D721Med (cell line): Measurements from ENCODE around the gene GOLT1A.

Experiments
- DNase-seq: peaks from one replicate; pipeline ENCODE4 v3.0.0; 2011; ENCODE audit warnings: low spot score; ENCODE audit not compliant: insufficient read length
- FAIRE-seq: peaks from 2 replicates; lab custom pipeline; 2011; peaks lifted over from hg19 to GRCh38; lab: Jason Lieb, UNC
- TF ChIP-seq, protein P1 (sequence below): IDR thresholded peaks from 2 replicates; pipeline ENCODE4 v1.5.1; 2012; ENCODE audit warnings: mild to moderate bottlenecking, control low read depth; ENCODE audit not compliant: insufficient read depth; ENCODE audit errors: missing control alignments

Gene GOLT1A

DNA sequence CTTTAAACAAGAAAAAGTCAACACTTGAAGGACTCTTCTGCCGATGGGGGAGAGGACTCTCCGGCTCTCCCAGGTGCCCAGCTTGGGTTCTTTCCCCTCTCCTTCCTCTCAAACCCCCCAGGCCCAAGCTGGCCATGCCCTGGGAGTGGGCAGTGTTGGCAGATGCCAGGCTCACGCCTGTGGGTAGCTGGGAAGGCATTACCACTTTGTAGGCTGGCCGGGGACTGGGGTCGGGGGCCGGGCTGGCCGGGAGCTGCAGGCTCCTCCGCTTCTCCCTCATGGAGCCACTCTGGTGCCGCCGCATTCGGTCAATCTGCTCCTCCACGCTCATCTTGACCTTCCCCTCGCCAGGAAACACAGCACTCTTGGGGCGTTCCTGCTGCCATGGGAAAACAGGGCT, 16.4 kb upstream of the GOLT1A start:
- DNase-seq (no peak), FAIRE-seq (no peak)
- TF ChIP-seq, protein P1, sequence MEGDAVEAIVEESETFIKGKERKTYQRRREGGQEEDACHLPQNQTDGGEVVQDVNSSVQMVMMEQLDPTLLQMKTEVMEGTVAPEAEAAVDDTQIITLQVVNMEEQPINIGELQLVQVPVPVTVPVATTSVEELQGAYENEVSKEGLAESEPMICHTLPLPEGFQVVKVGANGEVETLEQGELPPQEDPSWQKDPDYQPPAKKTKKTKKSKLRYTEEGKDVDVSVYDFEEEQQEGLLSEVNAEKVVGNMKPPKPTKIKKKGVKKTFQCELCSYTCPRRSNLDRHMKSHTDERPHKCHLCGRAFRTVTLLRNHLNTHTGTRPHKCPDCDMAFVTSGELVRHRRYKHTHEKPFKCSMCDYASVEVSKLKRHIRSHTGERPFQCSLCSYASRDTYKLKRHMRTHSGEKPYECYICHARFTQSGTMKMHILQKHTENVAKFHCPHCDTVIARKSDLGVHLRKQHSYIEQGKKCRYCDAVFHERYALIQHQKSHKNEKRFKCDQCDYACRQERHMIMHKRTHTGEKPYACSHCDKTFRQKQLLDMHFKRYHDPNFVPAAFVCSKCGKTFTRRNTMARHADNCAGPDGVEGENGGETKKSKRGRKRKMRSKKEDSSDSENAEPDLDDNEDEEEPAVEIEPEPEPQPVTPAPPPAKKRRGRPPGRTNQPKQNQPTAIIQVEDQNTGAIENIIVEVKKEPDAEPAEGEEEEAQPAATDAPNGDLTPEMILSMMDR = no peak

DNA sequence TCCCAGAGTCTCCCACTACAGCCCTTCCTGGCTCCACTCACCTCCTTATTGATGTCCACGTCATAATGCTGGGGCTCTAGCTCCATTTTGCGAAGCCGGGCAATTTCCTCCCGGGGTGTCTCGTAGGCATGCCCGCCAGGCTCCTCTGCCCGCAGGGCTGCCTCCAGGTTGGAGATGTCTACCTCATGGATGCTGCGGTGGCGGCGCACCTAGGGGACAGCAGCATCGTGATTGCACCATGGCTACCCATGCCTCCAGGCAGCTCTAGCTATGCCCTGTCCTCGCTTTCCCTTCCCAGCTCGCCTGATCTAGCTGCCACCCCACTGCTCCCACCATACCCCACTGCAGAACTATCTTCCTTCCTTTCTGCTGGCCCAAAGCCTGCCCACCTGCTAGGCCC, 15.1 kb upstream of the GOLT1A start:
- no peak for DNase-seq
- FAIRE-seq = no peak
- TF ChIP-seq, protein P1 = no peak

DNA sequence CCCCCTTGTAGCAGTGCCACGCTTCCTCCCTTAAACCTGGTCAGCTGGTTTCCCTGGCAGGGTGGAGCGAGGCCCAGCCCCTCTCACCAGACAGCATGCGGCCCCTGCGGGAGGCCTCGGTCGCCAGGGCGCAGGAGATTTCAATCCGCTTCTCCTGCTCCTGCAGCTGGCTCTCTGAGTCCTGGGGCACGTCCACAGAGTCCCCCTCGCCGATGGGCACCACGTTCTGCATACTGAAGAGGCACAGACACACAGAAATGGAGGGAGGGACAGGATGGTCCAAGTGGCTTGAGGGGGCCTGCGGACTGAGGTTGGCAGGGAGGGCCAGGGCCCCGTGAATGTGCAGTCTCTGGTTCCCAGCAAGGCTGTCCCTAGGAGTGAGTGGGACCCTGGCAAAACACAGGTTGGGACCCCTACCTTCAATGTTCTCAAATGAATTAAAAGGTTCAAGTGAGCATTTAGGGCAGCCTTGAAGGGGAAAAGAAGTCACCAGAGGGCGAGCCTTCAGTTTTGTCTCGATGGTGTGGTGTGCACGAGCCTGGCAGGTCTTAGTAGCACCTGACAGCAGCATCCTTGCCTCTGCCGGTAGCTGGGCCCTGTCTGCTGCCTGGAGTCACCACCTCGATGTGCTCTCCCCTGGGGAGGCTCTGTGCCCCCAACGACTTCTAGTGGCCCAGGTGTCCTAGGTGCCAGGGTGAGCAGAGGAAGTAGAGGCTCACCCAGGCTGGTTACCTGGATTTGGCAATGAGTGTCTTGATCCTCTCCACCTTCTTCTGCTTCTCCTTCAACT, 14.4 kb upstream of the GOLT1A start:
- TF ChIP-seq, protein P1 = no peak
- DNase-seq (no peak), FAIRE-seq (no peak)

DNA sequence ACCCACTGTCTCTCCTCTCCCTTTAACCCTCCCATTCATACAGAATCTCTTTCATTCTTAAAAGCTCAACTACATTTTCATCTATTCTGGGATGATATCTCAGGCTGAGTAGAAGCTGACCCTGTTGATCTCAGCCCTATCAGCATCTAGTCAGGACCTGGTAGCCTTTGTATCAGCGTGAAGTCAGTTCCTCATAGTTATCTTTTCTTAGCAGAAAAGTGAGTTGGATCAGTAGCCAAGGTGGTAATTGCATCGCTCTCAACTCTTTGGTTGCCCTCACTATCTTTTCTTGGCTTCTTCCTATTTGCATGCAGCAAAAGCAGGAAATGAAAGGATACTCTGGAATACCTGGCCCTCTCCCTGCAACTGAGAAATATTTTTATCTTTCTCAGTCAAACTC, 13.6 kb upstream of the GOLT1A start:
- FAIRE-seq (no peak), DNase-seq (no peak)
- TF ChIP-seq, protein P1 = no peak

DNA sequence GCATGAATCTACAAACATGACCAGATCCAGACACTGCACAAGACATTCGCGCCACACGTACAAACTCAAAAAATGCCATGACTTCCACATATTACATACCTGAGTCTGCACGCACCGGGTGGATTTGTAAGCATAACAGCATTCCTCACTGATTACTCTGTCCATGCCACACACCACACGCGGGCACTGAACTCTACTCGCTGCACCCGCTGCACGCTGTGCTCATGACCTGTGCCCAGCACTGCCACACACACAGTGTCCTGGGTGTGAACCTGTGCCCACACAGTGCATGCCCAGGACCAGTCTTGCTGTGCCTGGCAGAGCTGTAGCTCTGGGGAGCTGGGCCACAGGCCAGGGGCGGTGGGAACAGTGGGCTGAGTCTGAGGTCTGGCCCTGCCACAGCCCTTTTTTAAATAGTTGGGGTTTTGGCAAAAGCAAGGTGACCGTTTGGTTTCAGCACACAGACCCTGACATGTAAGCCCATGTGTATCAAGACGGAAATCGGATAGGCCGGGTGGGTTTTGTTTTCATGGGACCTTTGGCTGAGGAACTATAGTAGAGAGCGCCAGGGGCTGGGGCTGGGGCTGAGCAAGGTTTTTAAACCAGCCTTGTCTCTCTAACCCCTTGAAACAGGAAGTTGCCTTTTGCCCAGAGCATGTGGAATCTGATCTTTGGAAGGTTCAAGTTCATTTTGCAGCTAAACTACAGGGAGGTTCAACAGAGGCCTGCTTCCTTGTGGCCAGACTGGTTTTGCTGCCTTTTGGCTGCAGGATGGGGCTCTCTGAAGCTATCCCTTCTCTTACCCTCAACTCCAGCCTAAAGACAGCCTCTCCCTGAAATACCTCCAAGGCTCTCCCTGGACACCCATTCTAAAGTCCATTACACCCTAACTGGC, 12.3 kb upstream of the GOLT1A start:
- TF ChIP-seq, protein P1 = no peak
- FAIRE-seq = no peak
- DNase-seq = no peak

DNA sequence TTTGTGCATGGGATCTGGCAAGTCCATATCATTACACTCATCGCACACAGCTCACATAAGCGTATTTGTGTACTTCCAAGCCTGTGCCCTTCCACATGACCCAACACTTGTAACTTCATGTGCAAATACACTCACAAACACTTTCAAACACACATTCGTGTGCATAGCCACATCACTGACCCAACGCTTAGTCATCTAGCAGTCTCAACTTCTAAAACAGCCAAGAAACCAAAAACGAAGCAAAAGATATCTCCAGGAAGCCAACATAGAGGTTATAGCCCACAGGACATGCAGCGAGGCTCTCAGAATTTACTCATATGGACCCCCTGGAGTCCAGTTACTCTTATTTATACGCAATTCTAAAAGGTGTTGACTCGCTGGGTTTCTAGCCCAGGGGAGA, 10.9 kb upstream of the GOLT1A start:
- TF ChIP-seq, protein P1 = no peak
- FAIRE-seq = peak; percentile 35
- no peak for DNase-seq
